K562 (cell line): ENCODE data around the gene MYCBPAP. TPM values are rescaled to one million over a fixed set of nuclear protein-coding genes. Genes with fewer than 3 reads are reported as not detected.

Source experiments
- ATAC-seq: fragments of 200-7000 bp; cut with Tn5 transposase; 3 replicates; pipeline ENCODE4 v1.9.1; 2020; ENCODE audit warnings: moderate library complexity
- BruUV-seq: library from RNA; stranded (reverse); fragments of 400-500 nt; replicated peaks from 2 replicates; lab custom pipeline; 2021; lab: Mats Ljungman, UMichigan
- CTCF ChIA-PET: fragments of 300-600 bp; formaldehyde crosslinking; extraction: SDS; loops from one replicate; lab custom pipeline; 2021; ENCODE audit warnings: low intra/inter-chr PET ratio; lab: Yijun Ruan, JAX
- POLR2A ChIA-PET: fragments of 300-600, 350-650 bp; sonication (Branson Sonifier 250); formaldehyde crosslinking; extraction: SDS; loops from one replicate; lab custom pipeline; 2021; ENCODE audit warnings: antibody characterized with exemption, inconsistent platforms; lab: Yijun Ruan, JAX
- DNase-seq, 4 experiments: peaks; one replicate each; pipeline versions ENCODE4 v3.0.0 to v3.0.0-alpha.2; 2011 to 2018; ENCODE audit warnings: low spot score in 3 of 4, mixed read lengths in 3 of 4; ENCODE audit errors: extremely low read depth in 1 of 4
- FAIRE-seq: peaks from 2 replicates; lab custom pipeline; 2011; peaks lifted over from hg19 to GRCh38; lab: Jason Lieb, UNC
- H2AFZ ChIP-seq: 2 replicates; pipeline ENCODE4 v1.6.0; 2011; ENCODE audit warnings: low read depth, low read length, control low read depth, inconsistent platforms
- H3K27ac ChIP-seq: fragments of 200-600 bp; 3 replicates; pipeline ENCODE4 v1.8.0; 2011; ENCODE audit warnings: low read depth, mild to moderate bottlenecking, control low read depth, inconsistent platforms, low read length, moderate library complexity, mixed read lengths; ENCODE audit errors: extremely low read depth
- H3K27me3 ChIP-seq, 2 experiments: fragments of 300-600 bp in 1 of 2; 2 replicates in 1 of 2; 3 replicates in 1 of 2; pipeline versions ENCODE4 v1.6.0 to v1.8.0; 2011; ENCODE audit warnings: inconsistent platforms in 2 of 2, low read length in 2 of 2, mild to moderate bottlenecking in 1 of 2, mixed read lengths in 1 of 2, moderate library complexity in 1 of 2; ENCODE audit not compliant: control insufficient read depth in 2 of 2, insufficient read depth in 2 of 2
- H3K36me3 ChIP-seq: fragments of 300-600 bp; 3 replicates; pipeline ENCODE4 v1.8.0; 2011; ENCODE audit warnings: mild to moderate bottlenecking, low read length, inconsistent platforms; ENCODE audit not compliant: control insufficient read depth, insufficient read depth
- H3K4me1 ChIP-seq, 2 experiments: fragments of 200-600 bp in 1 of 2; replicated peaks in 1 of 2; 2 replicates in 1 of 2; 3 replicates in 1 of 2; pipeline versions ENCODE4 v1.5.1 to v1.8.0; 2011; ENCODE audit warnings: inconsistent platforms in 2 of 2, low read length in 2 of 2, mild to moderate bottlenecking in 1 of 2, mixed read lengths in 1 of 2, moderate library complexity in 1 of 2; ENCODE audit not compliant: control insufficient read depth in 2 of 2, insufficient read depth in 2 of 2
- H3K4me2 ChIP-seq: 2 replicates; pipeline ENCODE4 v1.6.1; 2011; ENCODE audit warnings: low read length, control low read depth, inconsistent platforms, mixed read lengths; ENCODE audit not compliant: insufficient read depth
- H3K4me3 ChIP-seq: fragments of 200-600 bp; sonication (generic), shearing (Covaris generic); 2 replicates; pipeline ENCODE4 v1.5.1; 2016; ENCODE audit warnings: control low read depth, inconsistent platforms
- H3K79me2 ChIP-seq: fragments of 200-600 bp; 3 replicates; pipeline ENCODE4 v1.8.0; 2011; ENCODE audit warnings: low read length, inconsistent platforms; ENCODE audit not compliant: control insufficient read depth, insufficient read depth
- H3K9ac ChIP-seq, 2 experiments: 2 replicates each; pipeline versions ENCODE4 v1.6.0 to v1.6.1; 2011; ENCODE audit warnings: low read depth in 2 of 2, low read length in 2 of 2, control low read depth in 1 of 2, inconsistent platforms in 1 of 2, mild to moderate bottlenecking in 1 of 2, mixed read lengths in 1 of 2; ENCODE audit not compliant: insufficient read depth in 1 of 2
- H3K9me1 ChIP-seq: one replicate; pipeline ENCODE4 v1.6.0; 2011; ENCODE audit warnings: inconsistent platforms, mild to moderate bottlenecking, low read length, moderate library complexity; ENCODE audit not compliant: control insufficient read depth, insufficient read depth
- H3K9me3 ChIP-seq: replicated peaks from 2 replicates; pipeline ENCODE4 v1.5.1; 2011; ENCODE audit warnings: low read depth, low read length, inconsistent platforms; ENCODE audit not compliant: control insufficient read depth, insufficient read depth
- H4K20me1 ChIP-seq: replicated peaks from 2 replicates; pipeline ENCODE4 v1.6.1; 2011; ENCODE audit warnings: low read length, inconsistent platforms, mixed read lengths; ENCODE audit not compliant: control insufficient read depth, insufficient read depth
- ELF4 ChIP-seq: fragments of 450-650 bp; formaldehyde crosslinking; IDR thresholded peaks from 2 replicates; pipeline ENCODE4 v1.4.0; 2022; ENCODE audit warnings: missing genetic modification characterization
- FOSL1 ChIP-seq: fragments of 200-800 bp; sonication (Bioruptor generic); conservative IDR thresholded peaks from 2 replicates; pipeline ENCODE4 v1.6.1; 2016; ENCODE audit warnings: missing genetic modification characterization, missing compliant biosample characterization
- GABPA ChIP-seq: fragments of 200-800 bp; sonication (Bioruptor generic); conservative IDR thresholded peaks from 2 replicates; pipeline ENCODE4 v1.6.1; 2016; ENCODE audit warnings: low read depth, missing genetic modification characterization, missing compliant biosample characterization
- HDAC3 ChIP-seq: fragments of 450-650 bp; IDR thresholded peaks from 2 replicates; pipeline ENCODE4 v1.6.1; 2018; ENCODE audit warnings: borderline replicate concordance, mild to moderate bottlenecking, moderate library complexity; ENCODE audit not compliant: partially characterized antibody
- KAT2B ChIP-seq: IDR thresholded peaks from one replicate; pipeline ENCODE4 v1.6.1; 2012; ENCODE audit warnings: low read depth, mild to moderate bottlenecking, control low read depth, inconsistent platforms, low read length, moderate library complexity
- NCOA4 ChIP-seq: fragments of 450-650 bp; IDR thresholded peaks from 2 replicates; pipeline ENCODE4 v1.6.1; 2018; ENCODE audit warnings: mild to moderate bottlenecking; ENCODE audit not compliant: partially characterized antibody
- RBFOX2 ChIP-seq: fragments of 200-400 bp; formaldehyde crosslinking; IDR thresholded peaks from 2 replicates; pipeline ENCODE4 v1.6.1; 2017; ENCODE audit warnings: low read depth, mild to moderate bottlenecking, low read length, moderate library complexity
- RBM34 ChIP-seq: fragments of 200-400 bp; formaldehyde crosslinking; IDR thresholded peaks from 2 replicates; pipeline ENCODE4 v1.6.1; 2018; ENCODE audit warnings: low read length, borderline replicate concordance; ENCODE audit not compliant: insufficient read depth
- SIRT6 ChIP-seq: IDR thresholded peaks from one replicate; pipeline ENCODE4 v1.6.1; 2012; ENCODE audit warnings: low read depth, mild to moderate bottlenecking, control low read depth, inconsistent platforms, low read length, moderate library complexity
- ZNF444 ChIP-seq: fragments of 250-450 bp; sonication (Bioruptor Pico); IDR thresholded peaks from 2 replicates; pipeline ENCODE4 v1.4.0; 2020; ENCODE audit warnings: mild to moderate bottlenecking, moderate library complexity
- WGBS: fragments of 100-300 bp; shearing (Covaris generic); methylation state at CpG from one replicate; pipeline ENCODE4 v1.1.6; 2016; ENCODE audit warnings: low coverage, mixed read lengths; ENCODE audit not compliant: insufficient coverage; ENCODE audit errors: missing lambda C conversion rate; 5-methylcytosine and 5-hydroxymethylcytosine counted together
- in situ Hi-C: fragments of 300-500 bp; cut with MboI; formaldehyde crosslinking; loops from 4 replicates; pipeline ENCODE4 v1.15.0; 2018; ENCODE audit warnings: inconsistent platforms, mixed read lengths
- intact Hi-C: fragments of 100-400 bp; cut with micrococcal nuclease; formaldehyde crosslinking; loops from 2 replicates; pipeline ENCODE4 v1.14.2; 2022
- polyA plus RNA-seq, 8 experiments: library from polyadenylated mRNA; depleted of rRNA in 4 of 8; stranded (reverse) in 5 of 8; unstranded in 3 of 8; fragments of >200 nt; fragmentation: Nextera tagmentation in 2 of 8; fragmentation: Illumina TruSeq in 1 of 8; extraction: Ambion mirVana in 2 of 8; extraction: Trizol in 1 of 8; gene quantifications; 2 replicates each; pipeline versions ENCODE4 v1.2.1 to v1.2.3, GENCODE V29; 2011 to 2014; ENCODE audit warnings: inconsistent platforms in 1 of 8, missing spikeins in 1 of 8
- total RNA-seq, 7 experiments: library from RNA; depleted of rRNA in 6 of 7; stranded (reverse); fragments of >200 nt in 6 of 7; fragmentation: Illumina TruSeq in 2 of 7; extraction: Trizol in 2 of 7; gene quantifications; 2 replicates each; pipeline versions ENCODE4 v1.2.1 to v1.2.3, GENCODE V29; 2011 to 2021; ENCODE audit warnings: low replicate concordance in 1 of 7
- TF ChIP-seq, protein P1 (sequence below): fragments of 450-650 bp; IDR thresholded peaks from 2 replicates; pipeline ENCODE4 v1.6.1; 2016; ENCODE audit warnings: mild to moderate bottlenecking
- TF ChIP-seq, protein P2 (sequence below): fragments of 450-650 bp; IDR thresholded peaks from 2 replicates; pipeline ENCODE4 v1.6.1; 2016; ENCODE audit warnings: low read depth, mild to moderate bottlenecking, moderate library complexity
- TF ChIP-seq, protein P3 (sequence below), 2 experiments: fragments of 450-650 bp; conservative IDR thresholded peaks; 2 replicates each; pipeline ENCODE4 v1.6.1; 2017; ENCODE audit warnings: mild to moderate bottlenecking in 2 of 2, moderate library complexity in 2 of 2

The MYCBPAP gene
- total and polyA plus RNA-seq, 9 of the 15 experiments (the other 6 are each of a cell fraction or from before 2014, with no cell fraction given): not detected

DNA sequence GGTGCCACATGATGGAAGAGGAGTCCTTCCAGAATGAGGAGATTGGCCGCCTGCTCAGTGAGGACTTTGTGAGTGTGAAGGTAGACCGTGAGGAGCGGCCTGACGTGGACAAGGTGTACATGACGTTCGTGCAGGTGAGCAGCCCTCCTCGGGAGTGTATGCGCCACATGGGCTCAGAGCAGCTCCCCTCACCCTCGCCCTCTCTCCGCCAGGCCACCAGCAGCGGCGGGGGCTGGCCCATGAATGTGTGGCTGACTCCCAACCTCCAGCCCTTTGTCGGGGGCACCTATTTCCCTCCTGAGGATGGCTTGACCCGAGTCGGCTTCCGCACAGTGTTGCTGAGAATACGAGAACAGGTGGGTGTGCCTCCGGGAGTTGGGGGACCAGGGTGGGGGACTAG is 40.6 kb downstream of the MYCBPAP start:
- FAIRE-seq: no peak
- intact Hi-C loops (loop anchor here (5.0 kb wide), 1 partner anchor 393 kb away; no protein-coding TSS in a partner anchor), in situ Hi-C loops (loop anchor here (5.0 to 10.0 kb wide), 4 partner anchors 78 to 406 kb away; no protein-coding TSS in a partner anchor)
- no peak overlapping the region for H2AFZ ChIP-seq
- ChIA-PET CTCF (no interaction called here), POLR2A (interaction anchor here (0.8 kb wide), 1 partner anchor 318 kb away, joined by 5 read pairs; the partner anchor contains the start of gene TOB1)
- H3K9ac ChIP-seq: 0 out of 4 replicates have a peak overlapping the region, but pooled peaks of 1 of the 2 experiments have one; percentile 13
- WGBS: 72% methylated on average over 18 of the region's 18 CpGs
- no peaks in the 10 kb centered on the region for H3K9me3 ChIP-seq
- DNase-seq: no peak
- no peaks in the 10 kb centered on the region for H3K9me1 ChIP-seq
- H3K4me2 ChIP-seq: no peak overlapping the region
- BruUV-seq: no TSS peak
- peaks cover 0 to 14% of the 10 kb centered on the region in 2 experiments; a peak in 2 of 5 replicates for H3K27me3 ChIP-seq
- TF ChIP-seq KAT2B: no peak
- TF ChIP-seq NCOA4: no peak
- no peak for TF ChIP-seq RBM34
- TF ChIP-seq FOSL1 (tag): no peak
- TF ChIP-seq, protein P1, sequence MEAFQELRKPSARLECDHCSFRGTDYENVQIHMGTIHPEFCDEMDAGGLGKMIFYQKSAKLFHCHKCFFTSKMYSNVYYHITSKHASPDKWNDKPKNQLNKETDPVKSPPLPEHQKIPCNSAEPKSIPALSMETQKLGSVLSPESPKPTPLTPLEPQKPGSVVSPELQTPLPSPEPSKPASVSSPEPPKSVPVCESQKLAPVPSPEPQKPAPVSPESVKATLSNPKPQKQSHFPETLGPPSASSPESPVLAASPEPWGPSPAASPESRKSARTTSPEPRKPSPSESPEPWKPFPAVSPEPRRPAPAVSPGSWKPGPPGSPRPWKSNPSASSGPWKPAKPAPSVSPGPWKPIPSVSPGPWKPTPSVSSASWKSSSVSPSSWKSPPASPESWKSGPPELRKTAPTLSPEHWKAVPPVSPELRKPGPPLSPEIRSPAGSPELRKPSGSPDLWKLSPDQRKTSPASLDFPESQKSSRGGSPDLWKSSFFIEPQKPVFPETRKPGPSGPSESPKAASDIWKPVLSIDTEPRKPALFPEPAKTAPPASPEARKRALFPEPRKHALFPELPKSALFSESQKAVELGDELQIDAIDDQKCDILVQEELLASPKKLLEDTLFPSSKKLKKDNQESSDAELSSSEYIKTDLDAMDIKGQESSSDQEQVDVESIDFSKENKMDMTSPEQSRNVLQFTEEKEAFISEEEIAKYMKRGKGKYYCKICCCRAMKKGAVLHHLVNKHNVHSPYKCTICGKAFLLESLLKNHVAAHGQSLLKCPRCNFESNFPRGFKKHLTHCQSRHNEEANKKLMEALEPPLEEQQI: no peak
- no peak for TF ChIP-seq SIRT6
- no peak for TF ChIP-seq ZNF444
- no peak for TF ChIP-seq HDAC3
- TF ChIP-seq ELF4 (CRISPR knock-in tag): no peak
- no peak for TF ChIP-seq GABPA (tag)
- TF ChIP-seq, protein P2, sequence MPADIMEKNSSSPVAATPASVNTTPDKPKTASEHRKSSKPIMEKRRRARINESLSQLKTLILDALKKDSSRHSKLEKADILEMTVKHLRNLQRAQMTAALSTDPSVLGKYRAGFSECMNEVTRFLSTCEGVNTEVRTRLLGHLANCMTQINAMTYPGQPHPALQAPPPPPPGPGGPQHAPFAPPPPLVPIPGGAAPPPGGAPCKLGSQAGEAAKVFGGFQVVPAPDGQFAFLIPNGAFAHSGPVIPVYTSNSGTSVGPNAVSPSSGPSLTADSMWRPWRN: no peak
- no peak for TF ChIP-seq RBFOX2
- TF ChIP-seq, protein P3, sequence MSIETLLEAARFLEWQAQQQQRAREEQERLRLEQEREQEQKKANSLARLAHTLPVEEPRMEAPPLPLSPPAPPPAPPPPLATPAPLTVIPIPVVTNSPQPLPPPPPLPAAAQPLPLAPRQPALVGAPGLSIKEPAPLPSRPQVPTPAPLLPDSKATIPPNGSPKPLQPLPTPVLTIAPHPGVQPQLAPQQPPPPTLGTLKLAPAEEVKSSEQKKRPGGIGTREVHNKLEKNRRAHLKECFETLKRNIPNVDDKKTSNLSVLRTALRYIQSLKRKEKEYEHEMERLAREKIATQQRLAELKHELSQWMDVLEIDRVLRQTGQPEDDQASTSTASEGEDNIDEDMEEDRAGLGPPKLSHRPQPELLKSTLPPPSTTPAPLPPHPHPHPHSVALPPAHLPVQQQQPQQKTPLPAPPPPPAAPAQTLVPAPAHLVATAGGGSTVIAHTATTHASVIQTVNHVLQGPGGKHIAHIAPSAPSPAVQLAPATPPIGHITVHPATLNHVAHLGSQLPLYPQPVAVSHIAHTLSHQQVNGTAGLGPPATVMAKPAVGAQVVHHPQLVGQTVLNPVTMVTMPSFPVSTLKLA (conservative IDR thresholded peaks at IDR 0.05): no peak
- no peaks in the 10 kb centered on the region; the same call in 1 of the 2 replicates for H4K20me1 ChIP-seq
- no peak for ATAC-seq
- no peaks in the 10 kb centered on the region for H3K79me2 ChIP-seq
- no peak overlapping the region for H3K4me3 ChIP-seq
- no peak overlapping the region for H3K27ac ChIP-seq
- H3K4me1 ChIP-seq: peaks cover 9 to 44% of the 10 kb centered on the region in 2 experiments; a peak in 4 of 5 replicates
- no peaks in the 10 kb centered on the region for H3K36me3 ChIP-seq
